Liver (tissue), 9 donors: ENCODE measurements around the gene SOHLH1. TPM values are rescaled to one million over a fixed set of nuclear protein-coding genes. Genes with fewer than 3 reads are reported as not detected.

ENCODE experiments used
- DNase-seq: peaks from one replicate; pipeline ENCODE4 v3.0.0-alpha.2; 2017; ENCODE audit warnings: low spot score
- H3K27ac ChIP-seq, 2 donors: one replicate each; pipeline ENCODE4 v1.7.0; 2013; ENCODE audit warnings: inconsistent platforms in 2 of 2, low read length in 2 of 2, control low read depth in 1 of 2, low read depth in 1 of 2, mild to moderate bottlenecking in 1 of 2
- H3K27me3 ChIP-seq, 4 donors: one replicate each; pipeline versions ENCODE4 v1.6.1 to v1.7.0; 2013; ENCODE audit warnings: low read length in 3 of 4, inconsistent platforms in 1 of 4, mild to moderate bottlenecking in 1 of 4, moderate library complexity in 1 of 4; ENCODE audit not compliant: control insufficient read depth in 4 of 4, insufficient read depth in 4 of 4
- H3K36me3 ChIP-seq, 4 donors: one replicate each; pipeline versions ENCODE4 v1.6.1 to v1.7.0; 2013; ENCODE audit warnings: low read length in 3 of 4, mild to moderate bottlenecking in 3 of 4, low read depth in 1 of 4, moderate library complexity in 1 of 4; ENCODE audit not compliant: control insufficient read depth in 4 of 4, insufficient read depth in 3 of 4
- H3K4me1 ChIP-seq, 4 donors: one replicate each; pipeline versions ENCODE4 v1.6.1 to v1.7.0; 2013; ENCODE audit warnings: low read length in 3 of 4, mild to moderate bottlenecking in 3 of 4, moderate library complexity in 1 of 4; ENCODE audit not compliant: control insufficient read depth in 4 of 4, insufficient read depth in 4 of 4
- H3K4me3 ChIP-seq, 3 donors: one replicate each; pipeline versions ENCODE4 v1.6.1 to v1.7.0; 2013; ENCODE audit warnings: low read length in 3 of 3, control low read depth in 1 of 3, low read depth in 1 of 3, mild to moderate bottlenecking in 1 of 3
- H3K9ac ChIP-seq, 2 donors: one replicate each; pipeline ENCODE4 v1.7.0; 2013; ENCODE audit warnings: low read length in 2 of 2, mild to moderate bottlenecking in 2 of 2, moderate library complexity in 2 of 2, control low read depth in 1 of 2, low read depth in 1 of 2
- H3K9me3 ChIP-seq, 4 donors: one replicate each; pipeline versions ENCODE4 v1.6.1 to v1.7.0; 2013; ENCODE audit warnings: low read length in 3 of 4; ENCODE audit not compliant: control insufficient read depth in 4 of 4
- EGR1 ChIP-seq, 2 donors: IDR thresholded peaks; 2 replicates each; pipeline ENCODE4 v1.6.1; 2016 to 2018; ENCODE audit warnings: antibody characterized with exemption in 2 of 2, low read depth in 2 of 2
- FOXA1 ChIP-seq: IDR thresholded peaks from 2 replicates; pipeline ENCODE4 v1.6.1; 2016; ENCODE audit warnings: antibody characterized with exemption
- FOXA2 ChIP-seq: IDR thresholded peaks from 2 replicates; pipeline ENCODE4 v1.6.1; 2016; ENCODE audit warnings: antibody characterized with exemption
- GABPA ChIP-seq, 2 donors: IDR thresholded peaks in 1 of 2; conservative IDR thresholded peaks in 1 of 2; 2 replicates each; pipeline ENCODE4 v1.6.1; 2016; ENCODE audit warnings: antibody characterized with exemption in 2 of 2, mild to moderate bottlenecking in 1 of 2, moderate library complexity in 1 of 2
- HNF4A ChIP-seq, 2 donors: conservative IDR thresholded peaks; 2 replicates each; pipeline ENCODE4 v1.6.1; 2016; ENCODE audit warnings: antibody characterized with exemption in 2 of 2, mild to moderate bottlenecking in 2 of 2
- HNF4G ChIP-seq: IDR thresholded peaks from 2 replicates; pipeline ENCODE4 v1.6.1; 2016; ENCODE audit warnings: antibody characterized with exemption
- JUND ChIP-seq, 2 donors: IDR thresholded peaks; 2 replicates each; pipeline ENCODE4 v1.6.1; 2016; ENCODE audit warnings: antibody characterized with exemption in 2 of 2
- NR2F2 ChIP-seq: IDR thresholded peaks from 2 replicates; pipeline ENCODE4 v1.6.1; 2016; ENCODE audit warnings: antibody characterized with exemption
- RAD21 ChIP-seq, 2 donors: IDR thresholded peaks; 2 replicates each; pipeline ENCODE4 v1.6.1; 2016; ENCODE audit warnings: antibody characterized with exemption in 2 of 2, mild to moderate bottlenecking in 2 of 2
- RXRA ChIP-seq, 2 donors: IDR thresholded peaks; 2 replicates each; pipeline ENCODE4 v1.6.1; 2017 to 2018; ENCODE audit warnings: antibody characterized with exemption in 2 of 2, mild to moderate bottlenecking in 1 of 2
- SP1 ChIP-seq: IDR thresholded peaks from 2 replicates; pipeline ENCODE4 v1.6.1; 2018; ENCODE audit warnings: antibody characterized with exemption, mild to moderate bottlenecking
- TAF1 ChIP-seq: conservative IDR thresholded peaks from 2 replicates; pipeline ENCODE4 v1.6.1; 2016; ENCODE audit warnings: antibody characterized with exemption, mild to moderate bottlenecking
- YY1 ChIP-seq: IDR thresholded peaks from 2 replicates; pipeline ENCODE4 v1.6.1; 2016; ENCODE audit warnings: antibody characterized with exemption, mild to moderate bottlenecking
- WGBS: extraction: QIAGEN DNeasy Blood & Tissue Kit; methylation state at CpG from one replicate; pipeline ENCODE4 v1.1.7; 2013; 5-methylcytosine and 5-hydroxymethylcytosine counted together
- polyA plus RNA-seq, 2 donors: library from polyadenylated mRNA; stranded (reverse) in 1 of 2; unstranded in 1 of 2; fragments of 200-250 nt in 1 of 2; fragments of >200 nt in 1 of 2; fragmentation: Nextera tagmentation in 1 of 2; extraction: Ambion mirVana in 1 of 2; gene quantifications; one replicate each; pipeline versions ENCODE4 v1.2.1 to v1.2.3, GENCODE V29; 2013 to 2015
- total RNA-seq, 2 donors: library from RNA; depleted of rRNA; stranded (reverse); fragments of >200 nt; gene quantifications; one replicate each; pipeline ENCODE4 v1.2.3, GENCODE V29; 2014
- TF ChIP-seq, protein P1 (sequence below): IDR thresholded peaks from 2 replicates; pipeline ENCODE4 v1.6.1; 2016; ENCODE audit warnings: antibody characterized with exemption
- TF ChIP-seq, protein P2 (sequence below): IDR thresholded peaks from 2 replicates; pipeline ENCODE4 v1.6.1; 2016; ENCODE audit warnings: antibody characterized with exemption
- TF ChIP-seq, protein P3 (sequence below): IDR thresholded peaks from 2 replicates; pipeline ENCODE4 v1.6.1; 2016; ENCODE audit warnings: antibody characterized with exemption
- TF ChIP-seq, protein P4 (sequence below): IDR thresholded peaks from 2 replicates; pipeline ENCODE4 v1.6.1; 2016; ENCODE audit warnings: antibody characterized with exemption, mild to moderate bottlenecking
- TF ChIP-seq, protein P5 (sequence below): fragments of 150-350 bp; IDR thresholded peaks from 2 replicates; pipeline ENCODE4 v1.5.1; 2017; ENCODE audit warnings: improper control_type of control experiment, low read depth, low read length; ENCODE audit not compliant: missing input control
- donor health status: healthy.
- donor health status: healthy.
- donor health status: healthy.
- donor health status: healthy.
- donor health status: healthy.

SOHLH1 gene
- total and polyA plus RNA-seq, 4 donors = not detected

DNA sequence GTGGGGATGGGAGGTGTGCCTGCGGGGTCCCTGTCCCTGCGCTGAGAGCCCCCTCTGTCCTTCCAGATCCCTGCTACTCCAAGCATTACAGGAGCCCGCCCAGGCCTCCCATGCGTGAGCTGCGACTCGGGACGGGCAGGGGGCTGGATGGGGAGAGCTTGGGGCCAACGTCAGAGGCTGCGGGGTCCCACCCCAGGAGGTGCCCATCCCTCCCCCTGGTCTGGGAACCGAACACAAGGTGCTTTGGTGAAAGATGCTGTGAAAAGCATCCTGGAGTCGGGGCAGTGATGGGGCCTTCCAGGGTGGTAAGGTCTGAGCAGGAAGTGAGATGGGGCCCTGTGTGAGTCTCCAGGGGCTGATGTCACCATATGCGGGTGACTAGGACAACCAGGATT, 33.5 kb downstream of the SOHLH1 start:
- Histone ChIP-seq H3K36me3 (no peaks in the 10 kb centered on the region), H3K27me3 (no peaks in the 10 kb centered on the region), H3K4me3 (no peak overlapping the region), H3K27ac (no peak overlapping the region), H3K9ac (no peak overlapping the region), H3K9me3 (no peaks in the 10 kb centered on the region), H3K4me1 (no peaks in the 10 kb centered on the region)
- TF ChIP-seq EGR1 (IDR thresholded peaks at IDR 0.05; ENCODE audit: low read depth in 2 of 2) (no peak), SP1 (no peak), GABPA (IDR thresholded peaks at IDR 0.05 in 1 of 2, conservative IDR thresholded peaks at IDR 0.05 in 1 of 2) (no peak), YY1 (no peak), TAF1 (no peak), JUND (IDR thresholded peaks at IDR 0.05) (no peak), FOXA2 (no peak), NR2F2 (no peak), RXRA (IDR thresholded peaks at IDR 0.05) (no peak), FOXA1 (no peak), RAD21 (IDR thresholded peaks at IDR 0.05) (no peak), HNF4G (no peak), HNF4A (conservative IDR thresholded peaks at IDR 0.05) (no peak)
- TF ChIP-seq, protein P1, sequence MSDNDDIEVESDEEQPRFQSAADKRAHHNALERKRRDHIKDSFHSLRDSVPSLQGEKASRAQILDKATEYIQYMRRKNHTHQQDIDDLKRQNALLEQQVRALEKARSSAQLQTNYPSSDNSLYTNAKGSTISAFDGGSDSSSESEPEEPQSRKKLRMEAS = no peak
- TF ChIP-seq, protein P2, sequence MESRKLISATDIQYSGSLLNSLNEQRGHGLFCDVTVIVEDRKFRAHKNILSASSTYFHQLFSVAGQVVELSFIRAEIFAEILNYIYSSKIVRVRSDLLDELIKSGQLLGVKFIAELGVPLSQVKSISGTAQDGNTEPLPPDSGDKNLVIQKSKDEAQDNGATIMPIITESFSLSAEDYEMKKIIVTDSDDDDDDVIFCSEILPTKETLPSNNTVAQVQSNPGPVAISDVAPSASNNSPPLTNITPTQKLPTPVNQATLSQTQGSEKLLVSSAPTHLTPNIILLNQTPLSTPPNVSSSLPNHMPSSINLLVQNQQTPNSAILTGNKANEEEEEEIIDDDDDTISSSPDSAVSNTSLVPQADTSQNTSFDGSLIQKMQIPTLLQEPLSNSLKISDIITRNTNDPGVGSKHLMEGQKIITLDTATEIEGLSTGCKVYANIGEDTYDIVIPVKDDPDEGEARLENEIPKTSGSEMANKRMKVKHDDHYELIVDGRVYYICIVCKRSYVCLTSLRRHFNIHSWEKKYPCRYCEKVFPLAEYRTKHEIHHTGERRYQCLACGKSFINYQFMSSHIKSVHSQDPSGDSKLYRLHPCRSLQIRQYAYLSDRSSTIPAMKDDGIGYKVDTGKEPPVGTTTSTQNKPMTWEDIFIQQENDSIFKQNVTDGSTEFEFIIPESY = no peak
- TF ChIP-seq, protein P3, sequence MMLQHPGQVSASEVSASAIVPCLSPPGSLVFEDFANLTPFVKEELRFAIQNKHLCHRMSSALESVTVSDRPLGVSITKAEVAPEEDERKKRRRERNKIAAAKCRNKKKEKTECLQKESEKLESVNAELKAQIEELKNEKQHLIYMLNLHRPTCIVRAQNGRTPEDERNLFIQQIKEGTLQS = no peak
- TF ChIP-seq, protein P4, sequence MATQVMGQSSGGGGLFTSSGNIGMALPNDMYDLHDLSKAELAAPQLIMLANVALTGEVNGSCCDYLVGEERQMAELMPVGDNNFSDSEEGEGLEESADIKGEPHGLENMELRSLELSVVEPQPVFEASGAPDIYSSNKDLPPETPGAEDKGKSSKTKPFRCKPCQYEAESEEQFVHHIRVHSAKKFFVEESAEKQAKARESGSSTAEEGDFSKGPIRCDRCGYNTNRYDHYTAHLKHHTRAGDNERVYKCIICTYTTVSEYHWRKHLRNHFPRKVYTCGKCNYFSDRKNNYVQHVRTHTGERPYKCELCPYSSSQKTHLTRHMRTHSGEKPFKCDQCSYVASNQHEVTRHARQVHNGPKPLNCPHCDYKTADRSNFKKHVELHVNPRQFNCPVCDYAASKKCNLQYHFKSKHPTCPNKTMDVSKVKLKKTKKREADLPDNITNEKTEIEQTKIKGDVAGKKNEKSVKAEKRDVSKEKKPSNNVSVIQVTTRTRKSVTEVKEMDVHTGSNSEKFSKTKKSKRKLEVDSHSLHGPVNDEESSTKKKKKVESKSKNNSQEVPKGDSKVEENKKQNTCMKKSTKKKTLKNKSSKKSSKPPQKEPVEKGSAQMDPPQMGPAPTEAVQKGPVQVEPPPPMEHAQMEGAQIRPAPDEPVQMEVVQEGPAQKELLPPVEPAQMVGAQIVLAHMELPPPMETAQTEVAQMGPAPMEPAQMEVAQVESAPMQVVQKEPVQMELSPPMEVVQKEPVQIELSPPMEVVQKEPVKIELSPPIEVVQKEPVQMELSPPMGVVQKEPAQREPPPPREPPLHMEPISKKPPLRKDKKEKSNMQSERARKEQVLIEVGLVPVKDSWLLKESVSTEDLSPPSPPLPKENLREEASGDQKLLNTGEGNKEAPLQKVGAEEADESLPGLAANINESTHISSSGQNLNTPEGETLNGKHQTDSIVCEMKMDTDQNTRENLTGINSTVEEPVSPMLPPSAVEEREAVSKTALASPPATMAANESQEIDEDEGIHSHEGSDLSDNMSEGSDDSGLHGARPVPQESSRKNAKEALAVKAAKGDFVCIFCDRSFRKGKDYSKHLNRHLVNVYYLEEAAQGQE = no peak
- TF ChIP-seq, protein P5, sequence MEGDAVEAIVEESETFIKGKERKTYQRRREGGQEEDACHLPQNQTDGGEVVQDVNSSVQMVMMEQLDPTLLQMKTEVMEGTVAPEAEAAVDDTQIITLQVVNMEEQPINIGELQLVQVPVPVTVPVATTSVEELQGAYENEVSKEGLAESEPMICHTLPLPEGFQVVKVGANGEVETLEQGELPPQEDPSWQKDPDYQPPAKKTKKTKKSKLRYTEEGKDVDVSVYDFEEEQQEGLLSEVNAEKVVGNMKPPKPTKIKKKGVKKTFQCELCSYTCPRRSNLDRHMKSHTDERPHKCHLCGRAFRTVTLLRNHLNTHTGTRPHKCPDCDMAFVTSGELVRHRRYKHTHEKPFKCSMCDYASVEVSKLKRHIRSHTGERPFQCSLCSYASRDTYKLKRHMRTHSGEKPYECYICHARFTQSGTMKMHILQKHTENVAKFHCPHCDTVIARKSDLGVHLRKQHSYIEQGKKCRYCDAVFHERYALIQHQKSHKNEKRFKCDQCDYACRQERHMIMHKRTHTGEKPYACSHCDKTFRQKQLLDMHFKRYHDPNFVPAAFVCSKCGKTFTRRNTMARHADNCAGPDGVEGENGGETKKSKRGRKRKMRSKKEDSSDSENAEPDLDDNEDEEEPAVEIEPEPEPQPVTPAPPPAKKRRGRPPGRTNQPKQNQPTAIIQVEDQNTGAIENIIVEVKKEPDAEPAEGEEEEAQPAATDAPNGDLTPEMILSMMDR = no peak
- DNase-seq = no peak
- 77% methylated on average over 12 of the region's 12 CpGs for WGBS
